A549 (cell line): Measurements from ENCODE around the gene ZNF91. TPM values are rescaled to one million over a fixed set of nuclear protein-coding genes. Genes with fewer than 3 reads are reported as not detected.

ENCODE experiments used
- ATAC-seq, 2 experiments: fragments of 200-7000 bp in 1 of 2; fragments of >200 bp in 1 of 2; cut with Nextera tagmentation in 1 of 2; cut with Tn5 transposase in 1 of 2; 3 replicates each; pipeline versions ENCODE4 v1.8.0 to v1.9.1; 2018 to 2020; ENCODE audit warnings: mild to moderate bottlenecking in 1 of 2, moderate library complexity in 1 of 2
- CTCF ChIA-PET: fragments of 300-600 bp; sonication (Branson Sonifier 250); formaldehyde crosslinking; extraction: SDS; loops from one replicate; lab custom pipeline; 2021; ENCODE audit warnings: antibody characterized with exemption, inconsistent platforms; lab: Yijun Ruan, JAX
- POLR2A ChIA-PET: fragments of 350-600 bp; formaldehyde crosslinking; extraction: SDS; loops from one replicate; lab custom pipeline; 2021; ENCODE audit warnings: antibody characterized with exemption, inconsistent platforms; lab: Yijun Ruan, JAX
- DNase-seq, 2 experiments: peaks; one replicate each; pipeline versions ENCODE4 v3.0.0 to v3.0.0-alpha.2; 2011 to 2016; ENCODE audit warnings: low read depth in 1 of 2, low spot score in 1 of 2
- FAIRE-seq: peaks from 2 replicates; lab custom pipeline; 2011; peaks lifted over from hg19 to GRCh38; lab: Jason Lieb, UNC
- H3K27ac ChIP-seq, 2 experiments: fragments of >200 bp; sonication (Bioruptor Twin); formaldehyde crosslinking; 3 replicates each; pipeline ENCODE4 v1.5.1; 2016 to 2017
- H3K4me1 ChIP-seq: fragments of >200 bp; sonication (Bioruptor Twin); formaldehyde crosslinking; 3 replicates; pipeline ENCODE4 v1.6.1; 2016
- H3K4me2 ChIP-seq: fragments of >200 bp; sonication (Bioruptor Twin); formaldehyde crosslinking; 3 replicates; pipeline ENCODE4 v1.6.1; 2016
- H3K4me3 ChIP-seq: fragments of >200 bp; sonication (Bioruptor Twin); formaldehyde crosslinking; 3 replicates; pipeline ENCODE4 v1.5.1; 2016
- H3K9me3 ChIP-seq: fragments of >200 bp; sonication (Bioruptor Twin); formaldehyde crosslinking; 3 replicates; pipeline ENCODE4 v1.6.1; 2016
- ATOH8 ChIP-seq: fragments of 250-450 bp; sonication (Bioruptor Pico); IDR thresholded peaks from 2 replicates; pipeline ENCODE4 v1.5.0; 2020; ENCODE audit warnings: low read depth, mild to moderate bottlenecking, moderate library complexity
- CBX2 ChIP-seq: fragments of 200-600 bp; sonication (generic); IDR thresholded peaks from 2 replicates; pipeline ENCODE4 v1.6.1; 2016; ENCODE audit warnings: low read depth, mild to moderate bottlenecking, borderline replicate concordance
- CEBPB ChIP-seq, 2 experiments: fragments of >200 bp in 1 of 2; sonication (Bioruptor Twin) in 1 of 2; formaldehyde crosslinking in 1 of 2; IDR thresholded peaks; 2 replicates each; pipeline ENCODE4 v1.6.1; 2012 to 2016
- CHD2 ChIP-seq: fragments of 150-350 bp; IDR thresholded peaks from 2 replicates; pipeline ENCODE4 v1.6.1; 2014; ENCODE audit warnings: low read length; ENCODE audit not compliant: partially characterized antibody
- CHD4 ChIP-seq: fragments of 200-600 bp; sonication (generic); IDR thresholded peaks from 2 replicates; pipeline ENCODE4 v1.6.1; 2016; ENCODE audit warnings: antibody characterized with exemption, mild to moderate bottlenecking, borderline replicate concordance
- ELK1 ChIP-seq: fragments of 150-350 bp; IDR thresholded peaks from 2 replicates; pipeline ENCODE4 v1.6.1; 2014; ENCODE audit warnings: low read depth, mild to moderate bottlenecking, low read length
- EP300 ChIP-seq, 2 experiments: fragments of >200 bp; sonication (Bioruptor Twin); formaldehyde crosslinking; IDR thresholded peaks; 2 replicates in 1 of 2; 3 replicates in 1 of 2; pipeline ENCODE4 v1.6.1; 2016 to 2017
- HES2 ChIP-seq: fragments of >200 bp; sonication (Bioruptor Twin); formaldehyde crosslinking; IDR thresholded peaks from 2 replicates; pipeline ENCODE4 v1.6.1; 2016
- HOXA7 ChIP-seq: fragments of 250-450 bp; sonication (Bioruptor Pico); IDR thresholded peaks from 2 replicates; pipeline ENCODE4 v1.5.0; 2020; ENCODE audit warnings: mild to moderate bottlenecking, moderate library complexity
- HOXB13 ChIP-seq: fragments of 250-450 bp; sonication (Bioruptor Pico); IDR thresholded peaks from 2 replicates; pipeline ENCODE4 v1.5.0; 2020; ENCODE audit warnings: low read depth, mild to moderate bottlenecking, moderate library complexity
- JUN ChIP-seq, 2 experiments: fragments of >200 bp; sonication (Bioruptor Twin); formaldehyde crosslinking; IDR thresholded peaks; 2 replicates in 1 of 2; 3 replicates in 1 of 2; pipeline ENCODE4 v1.6.1; 2016 to 2017
- KDM1A ChIP-seq: fragments of 200-600 bp; sonication (generic); IDR thresholded peaks from 2 replicates; pipeline ENCODE4 v1.6.1; 2016; ENCODE audit warnings: low read depth, mild to moderate bottlenecking
- KDM5A ChIP-seq: fragments of 200-600 bp; sonication (generic); IDR thresholded peaks from 2 replicates; pipeline ENCODE4 v1.6.1; 2016; ENCODE audit warnings: antibody characterized with exemption, mild to moderate bottlenecking
- NPAS2 ChIP-seq: fragments of 250-450 bp; sonication (Bioruptor Pico); IDR thresholded peaks from 2 replicates; pipeline ENCODE4 v1.8.0; 2022; ENCODE audit warnings: mild to moderate bottlenecking, moderate library complexity, borderline replicate concordance
- POLR2A ChIP-seq: IDR thresholded peaks from 2 replicates; pipeline ENCODE4 v1.6.1; 2012; ENCODE audit warnings: mild to moderate bottlenecking, low read length
- RAD21 ChIP-seq, 2 experiments: fragments of >200 bp in 1 of 2; sonication (Bioruptor Twin) in 1 of 2; formaldehyde crosslinking in 1 of 2; IDR thresholded peaks in 1 of 2; conservative IDR thresholded peaks in 1 of 2; 2 replicates in 1 of 2; 3 replicates in 1 of 2; pipeline ENCODE4 v1.6.1; 2012 to 2018; ENCODE audit warnings: inconsistent platforms in 1 of 2
- ZNF302 ChIP-seq: fragments of 250-450 bp; sonication (Bioruptor Pico); IDR thresholded peaks from 2 replicates; pipeline ENCODE4 v1.9.0; 2021; ENCODE audit warnings: inconsistent platforms, mild to moderate bottlenecking, moderate library complexity
- WGBS: methylation state at CpG from one replicate; pipeline ENCODE4 v1.1.6; 2017; ENCODE audit errors: missing lambda C conversion rate; 5-methylcytosine and 5-hydroxymethylcytosine counted together
- polyA plus RNA-seq, 4 experiments: library from polyadenylated mRNA; depleted of rRNA in 3 of 4; stranded (reverse); fragments of >200 nt; fragmentation: RNase III in 1 of 4; extraction: RNeasy Plus Mini Kit Qiagen cat#74134 plus additional on column Dnase treatment in 1 of 4; gene quantifications; 2 replicates in 3 of 4; 3 replicates in 1 of 4; pipeline ENCODE4 v1.2.3, GENCODE V29; 2011 to 2017
- TF ChIP-seq, protein P1 (sequence below): IDR thresholded peaks from 2 replicates; pipeline ENCODE4 v1.6.1; 2012
- TF ChIP-seq, protein P2 (sequence below): fragments of 200-600 bp; sonication (generic); IDR thresholded peaks from 2 replicates; pipeline ENCODE4 v1.6.1; 2016; ENCODE audit warnings: antibody characterized with exemption, mild to moderate bottlenecking, moderate library complexity
- TF ChIP-seq, protein P3 (sequence below): IDR thresholded peaks from 2 replicates; pipeline ENCODE4 v1.6.1; 2012; ENCODE audit warnings: low read depth, borderline replicate concordance
- TF ChIP-seq, protein P4 (sequence below): IDR thresholded peaks from 2 replicates; pipeline ENCODE4 v1.6.1; 2012

The ZNF91 gene
- polyA plus RNA-seq, 2 of the 4 experiments (the other 2 are of a cell fraction): 0.17 to 0.76 TPM

GRCh38 chr19:23440207-23440606 is 44.9 kb upstream of the ZNF91 start:
- ChIA-PET POLR2A (no interaction called here), CTCF (interaction anchor here (0.7 kb wide), 1 partner anchor 561 kb away, joined by 4 read pairs; no protein-coding TSS in a partner anchor)
- Histone ChIP-seq H3K4me3 (no peak overlapping the region), H3K9me3 (peaks cover 47% of the 10 kb centered on the region), H3K4me2 (no peak overlapping the region), H3K4me1 (no peaks in the 10 kb centered on the region), H3K27ac (no peak overlapping the region)
- DNase-seq (peak; percentile 9 to 45), FAIRE-seq (no peak), ATAC-seq (peak in 1 of 2 experiments; percentile 77; a peak in 3 of 6 replicates)
- 27% methylated on average over 9 of the region's 9 CpGs for WGBS
- TF ChIP-seq HOXB13 (no peak), POLR2A (no peak), JUN (IDR thresholded peaks at IDR 0.05) (no peak), CHD4 (no peak), HES2 (no peak), CBX2 (no peak), NPAS2 (no peak), HOXA7 (no peak), EP300 (IDR thresholded peaks at IDR 0.05) (no peak), CHD2 (no peak), KDM1A (no peak), RAD21 (conservative IDR thresholded peaks at IDR 0.05 in 1 of 2, IDR thresholded peaks at IDR 0.05 in 1 of 2) (no peak), ELK1 (no peak), ATOH8 (no peak), KDM5A (no peak)
- TF ChIP-seq, protein P1, sequence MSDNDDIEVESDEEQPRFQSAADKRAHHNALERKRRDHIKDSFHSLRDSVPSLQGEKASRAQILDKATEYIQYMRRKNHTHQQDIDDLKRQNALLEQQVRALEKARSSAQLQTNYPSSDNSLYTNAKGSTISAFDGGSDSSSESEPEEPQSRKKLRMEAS: no peak
- TF ChIP-seq, protein P2, sequence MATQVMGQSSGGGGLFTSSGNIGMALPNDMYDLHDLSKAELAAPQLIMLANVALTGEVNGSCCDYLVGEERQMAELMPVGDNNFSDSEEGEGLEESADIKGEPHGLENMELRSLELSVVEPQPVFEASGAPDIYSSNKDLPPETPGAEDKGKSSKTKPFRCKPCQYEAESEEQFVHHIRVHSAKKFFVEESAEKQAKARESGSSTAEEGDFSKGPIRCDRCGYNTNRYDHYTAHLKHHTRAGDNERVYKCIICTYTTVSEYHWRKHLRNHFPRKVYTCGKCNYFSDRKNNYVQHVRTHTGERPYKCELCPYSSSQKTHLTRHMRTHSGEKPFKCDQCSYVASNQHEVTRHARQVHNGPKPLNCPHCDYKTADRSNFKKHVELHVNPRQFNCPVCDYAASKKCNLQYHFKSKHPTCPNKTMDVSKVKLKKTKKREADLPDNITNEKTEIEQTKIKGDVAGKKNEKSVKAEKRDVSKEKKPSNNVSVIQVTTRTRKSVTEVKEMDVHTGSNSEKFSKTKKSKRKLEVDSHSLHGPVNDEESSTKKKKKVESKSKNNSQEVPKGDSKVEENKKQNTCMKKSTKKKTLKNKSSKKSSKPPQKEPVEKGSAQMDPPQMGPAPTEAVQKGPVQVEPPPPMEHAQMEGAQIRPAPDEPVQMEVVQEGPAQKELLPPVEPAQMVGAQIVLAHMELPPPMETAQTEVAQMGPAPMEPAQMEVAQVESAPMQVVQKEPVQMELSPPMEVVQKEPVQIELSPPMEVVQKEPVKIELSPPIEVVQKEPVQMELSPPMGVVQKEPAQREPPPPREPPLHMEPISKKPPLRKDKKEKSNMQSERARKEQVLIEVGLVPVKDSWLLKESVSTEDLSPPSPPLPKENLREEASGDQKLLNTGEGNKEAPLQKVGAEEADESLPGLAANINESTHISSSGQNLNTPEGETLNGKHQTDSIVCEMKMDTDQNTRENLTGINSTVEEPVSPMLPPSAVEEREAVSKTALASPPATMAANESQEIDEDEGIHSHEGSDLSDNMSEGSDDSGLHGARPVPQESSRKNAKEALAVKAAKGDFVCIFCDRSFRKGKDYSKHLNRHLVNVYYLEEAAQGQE: no peak
- TF ChIP-seq, protein P3, sequence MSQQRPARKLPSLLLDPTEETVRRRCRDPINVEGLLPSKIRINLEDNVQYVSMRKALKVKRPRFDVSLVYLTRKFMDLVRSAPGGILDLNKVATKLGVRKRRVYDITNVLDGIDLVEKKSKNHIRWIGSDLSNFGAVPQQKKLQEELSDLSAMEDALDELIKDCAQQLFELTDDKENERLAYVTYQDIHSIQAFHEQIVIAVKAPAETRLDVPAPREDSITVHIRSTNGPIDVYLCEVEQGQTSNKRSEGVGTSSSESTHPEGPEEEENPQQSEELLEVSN: no peak

GRCh38 chr19:23439623-23440022 is 44.4 kb upstream of the ZNF91 start:
- Histone ChIP-seq H3K4me3 (no peak overlapping the region), H3K9me3 (peaks cover 45% of the 10 kb centered on the region), H3K4me1 (no peaks in the 10 kb centered on the region), H3K27ac (no peak overlapping the region), H3K4me2 (no peak overlapping the region)
- ATAC-seq: peak in 1 of 2 experiments; percentile 52; a peak in 2 of 6 replicates
- 49% methylated on average over 8 of the region's 8 CpGs for WGBS
- no peak for FAIRE-seq
- TF ChIP-seq HES2 (no peak), CHD4 (no peak), ATOH8 (no peak), CEBPB (IDR thresholded peaks at IDR 0.05) (no peak), RAD21 (conservative IDR thresholded peaks at IDR 0.05 in 1 of 2, IDR thresholded peaks at IDR 0.05 in 1 of 2) (no peak), ZNF302 (no peak)
- TF ChIP-seq, protein P4, sequence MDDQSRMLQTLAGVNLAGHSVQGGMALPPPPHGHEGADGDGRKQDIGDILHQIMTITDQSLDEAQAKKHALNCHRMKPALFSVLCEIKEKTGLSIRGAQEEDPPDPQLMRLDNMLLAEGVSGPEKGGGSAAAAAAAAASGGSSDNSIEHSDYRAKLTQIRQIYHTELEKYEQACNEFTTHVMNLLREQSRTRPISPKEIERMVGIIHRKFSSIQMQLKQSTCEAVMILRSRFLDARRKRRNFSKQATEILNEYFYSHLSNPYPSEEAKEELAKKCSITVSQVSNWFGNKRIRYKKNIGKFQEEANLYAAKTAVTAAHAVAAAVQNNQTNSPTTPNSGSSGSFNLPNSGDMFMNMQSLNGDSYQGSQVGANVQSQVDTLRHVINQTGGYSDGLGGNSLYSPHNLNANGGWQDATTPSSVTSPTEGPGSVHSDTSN: no peak
- TF ChIP-seq, protein P1: no peak
- ChIA-PET POLR2A (no interaction called here), CTCF (interaction anchor here (0.7 kb wide), 1 partner anchor 560 kb away, joined by 4 read pairs; no protein-coding TSS in a partner anchor)
- DNase-seq: peak in 1 of 2 experiments; percentile 40
